ENCODE data around the gene ADAM12.

Gene ADAM12

GRCh38 chr10:126207313-126207771, 180.9 kb downstream of the ADAM12 start:
- no peak for TF ChIP-seq CTCF (IDR thresholded peaks at IDR 0.05; ENCODE audit: insufficient read depth, missing control alignments)
- no peak for FAIRE-seq
- DNase-seq (ENCODE audit: insufficient read length, low spot score), result no peak

- DNase-seq (ENCODE audit: insufficient read length, low spot score), result no peak
- no peak for TF ChIP-seq CTCF (IDR thresholded peaks at IDR 0.05; ENCODE audit: insufficient read depth, missing control alignments)
- no peak for FAIRE-seq
Observed at GRCh38 chr10:126205486-126206205, 182.6 kb downstream of the ADAM12 start.

- TF ChIP-seq CTCF (IDR thresholded peaks at IDR 0.05; ENCODE audit: insufficient read depth, missing control alignments), result no peak
- DNase-seq (ENCODE audit: insufficient read length, low spot score) (no peak), FAIRE-seq (no peak)
Observed at GRCh38 chr10:126204320-126204719, 184.0 kb downstream of the ADAM12 start.

- TF ChIP-seq CTCF (IDR thresholded peaks at IDR 0.05; ENCODE audit: insufficient read depth, missing control alignments), result no peak
- no peak for FAIRE-seq
Observed at GRCh38 chr10:126203746-126204145, 184.5 kb downstream of the ADAM12 start.

GRCh38 chr10:126201603-126202002, 186.7 kb downstream of the ADAM12 start:
- no peak for TF ChIP-seq CTCF (IDR thresholded peaks at IDR 0.05; ENCODE audit: insufficient read depth, missing control alignments)
- FAIRE-seq, result no peak
- DNase-seq (ENCODE audit: insufficient read length, low spot score), result no peak

More at GRCh38 chr10:126203746-126204145, 184.5 kb downstream of the ADAM12 start:
- DNase-seq (ENCODE audit: insufficient read length, low spot score), result no peak

- no peak for DNase-seq (ENCODE audit: insufficient read length, low spot score)
- TF ChIP-seq CTCF (IDR thresholded peaks at IDR 0.05; ENCODE audit: insufficient read depth, missing control alignments), result no peak
- FAIRE-seq, result no peak
Observed at GRCh38 chr10:126199221-126199998, 188.9 kb downstream of the ADAM12 start.

GRCh38 chr10:126198681-126199080, 189.6 kb downstream of the ADAM12 start:
- no peak for TF ChIP-seq CTCF (IDR thresholded peaks at IDR 0.05; ENCODE audit: insufficient read depth, missing control alignments)
- no peak for FAIRE-seq
- no peak for DNase-seq (ENCODE audit: insufficient read length, low spot score)
